ENCODE measurements around the gene SLC22A23.

DNA sequence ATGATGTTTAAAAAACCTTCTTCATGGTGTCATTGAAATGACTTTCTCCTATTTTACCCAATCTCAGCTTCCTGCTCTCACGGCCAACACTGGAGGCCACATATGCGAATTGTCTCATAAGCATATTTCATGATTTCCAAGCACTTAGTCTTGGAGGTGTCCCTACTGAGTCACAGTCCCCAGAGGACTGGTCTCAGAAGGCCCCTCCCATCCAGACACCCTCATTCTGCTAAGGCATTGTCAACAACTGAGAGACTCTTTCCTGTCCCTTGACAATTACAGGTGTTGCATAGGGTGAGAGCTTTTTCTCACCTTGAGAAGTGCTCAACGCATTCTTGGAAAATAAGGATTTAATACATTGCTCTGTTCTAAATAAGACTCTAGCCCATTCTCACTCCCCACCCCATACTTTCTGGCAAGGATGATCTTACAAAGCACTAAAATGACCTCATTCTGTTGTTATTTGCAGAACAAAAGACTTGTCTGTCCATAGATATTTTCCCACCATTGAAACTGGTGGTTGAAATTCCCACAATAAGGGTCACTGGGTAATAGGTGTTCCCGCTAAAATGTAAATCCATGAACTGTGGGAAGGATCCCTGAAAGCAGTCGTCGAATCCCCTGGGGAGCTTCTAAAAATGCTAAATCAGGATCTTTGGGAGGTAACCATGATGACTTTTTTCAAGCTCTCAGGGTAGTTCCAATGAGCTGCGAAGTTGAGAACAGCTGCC, 32.3 kb upstream of the SLC22A23 start:
- no peak for TF ChIP-seq CTCF (IDR thresholded peaks at IDR 0.05; ENCODE audit: low read depth, low read length, missing input control)
- no peak for TF ChIP-seq REST (IDR thresholded peaks at IDR 0.05)
- TF ChIP-seq GABPA (IDR thresholded peaks at IDR 0.05 in 1 of 2, conservative IDR thresholded peaks at IDR 0.05 in 1 of 2): no peak
- TF ChIP-seq NR2F2 (IDR thresholded peaks at IDR 0.05): no peak
